HepG2 (cell line): ENCODE measurements around the gene TBC1D5.

ENCODE experiments used
- ATM ChIP-seq: fragments of 450-650 bp; IDR thresholded peaks from 2 replicates; pipeline ENCODE4 v1.7.1; 2017; ENCODE audit warnings: mild to moderate bottlenecking, borderline replicate concordance
- CREB3 ChIP-seq: sonication (generic); formaldehyde crosslinking; IDR thresholded peaks from 2 replicates; pipeline ENCODE4 v1.5.0; 2020; ENCODE audit warnings: missing genetic modification reagents
- MAFG ChIP-seq: sonication (generic); formaldehyde crosslinking; IDR thresholded peaks from 2 replicates; pipeline ENCODE4 v1.5.1; 2020; ENCODE audit warnings: mild to moderate bottlenecking, missing genetic modification reagents
- MXD4 ChIP-seq: IDR thresholded peaks from 2 replicates; pipeline ENCODE4 v1.6.1; 2016; ENCODE audit warnings: mild to moderate bottlenecking, missing biosample characterization, missing genetic modification reagents
- NRL ChIP-seq: sonication (generic); formaldehyde crosslinking; IDR thresholded peaks from 2 replicates; pipeline ENCODE4 v1.5.0; 2020; ENCODE audit warnings: missing genetic modification reagents, mild to moderate bottlenecking, moderate library complexity, borderline replicate concordance
- POLR2A ChIP-seq, 2 experiments: IDR thresholded peaks; 2 replicates each; pipeline ENCODE4 v1.6.1; 2011; ENCODE audit warnings: low read depth in 2 of 2, low read length in 2 of 2, mild to moderate bottlenecking in 1 of 2, moderate library complexity in 1 of 2; ENCODE audit not compliant: insufficient read depth in 1 of 2
- ZBTB33 ChIP-seq: sonication (generic); formaldehyde crosslinking; IDR thresholded peaks from 2 replicates; pipeline ENCODE4 v1.4.0; 2020; ENCODE audit warnings: missing genetic modification reagents
- ZHX1 ChIP-seq: sonication (generic); formaldehyde crosslinking; IDR thresholded peaks from 2 replicates; pipeline ENCODE4 v1.8.1; 2022; ENCODE audit warnings: low read depth, mild to moderate bottlenecking, missing genetic modification reagents

GRCh38 chr3:17138246-17139039, 604.0 kb downstream of the TBC1D5 start:
- TF ChIP-seq ZHX1 (CRISPR knock-in tag): no peak
- no peak for TF ChIP-seq NRL
- TF ChIP-seq MAFG: no peak
- no peak for TF ChIP-seq CREB3 (CRISPR knock-in tag)
- no peak for TF ChIP-seq ATM
- TF ChIP-seq MXD4: no peak
- TF ChIP-seq ZBTB33: no peak
- no peak for TF ChIP-seq POLR2A (IDR thresholded peaks at IDR 0.05; ENCODE audit: insufficient read depth in 1 of 2, low read depth in 2 of 2, low read length in 2 of 2)
